Ishikawa (cell line): ENCODE measurements around the gene MTARC1.

Experiments
- CEBPB ChIP-seq: IDR thresholded peaks from 2 replicates; pipeline ENCODE4 v1.6.1; 2012
- CREB1 ChIP-seq: IDR thresholded peaks from 2 replicates; pipeline ENCODE4 v1.6.1; 2012; ENCODE audit warnings: low read depth
- EGR1 ChIP-seq: IDR thresholded peaks from 2 replicates; pipeline ENCODE4 v1.6.1; 2012
- EP300 ChIP-seq: IDR thresholded peaks from 2 replicates; pipeline ENCODE4 v1.6.1; 2012; ENCODE audit warnings: borderline replicate concordance
- FOXM1 ChIP-seq: IDR thresholded peaks from 2 replicates; pipeline ENCODE4 v1.6.1; 2012; ENCODE audit warnings: low read depth, borderline replicate concordance
- MAX ChIP-seq: IDR thresholded peaks from 2 replicates; pipeline ENCODE4 v1.6.1; 2012
- NFIC ChIP-seq: IDR thresholded peaks from 2 replicates; pipeline ENCODE4 v1.6.1; 2012
- RAD21 ChIP-seq: IDR thresholded peaks from 2 replicates; pipeline ENCODE4 v1.6.1; 2012; ENCODE audit warnings: low read depth
- REST ChIP-seq: IDR thresholded peaks from 2 replicates; pipeline ENCODE4 v1.6.1; 2012; ENCODE audit warnings: low read depth, mild to moderate bottlenecking
- TAF1 ChIP-seq: IDR thresholded peaks from 2 replicates; pipeline ENCODE4 v1.6.1; 2012; ENCODE audit warnings: low read depth, mild to moderate bottlenecking
- TCF12 ChIP-seq: IDR thresholded peaks from 2 replicates; pipeline ENCODE4 v1.6.1; 2012; ENCODE audit warnings: low read depth
- TEAD4 ChIP-seq: IDR thresholded peaks from 2 replicates; pipeline ENCODE4 v1.6.1; 2012
- YY1 ChIP-seq: IDR thresholded peaks from 2 replicates; pipeline ENCODE4 v1.6.1; 2012; ENCODE audit warnings: low read depth
- ZBTB7A ChIP-seq: IDR thresholded peaks from 2 replicates; pipeline ENCODE4 v1.6.1; 2012; ENCODE audit warnings: low read depth
- TF ChIP-seq, protein P1 (sequence below): IDR thresholded peaks from 2 replicates; pipeline ENCODE4 v1.6.1; 2012

The MTARC1 gene

GRCh38 chr1:220791956-220792355, 5.2 kb downstream of the MTARC1 start:
- TF ChIP-seq RAD21: no peak
- TF ChIP-seq ZBTB7A: no peak
- no peak for TF ChIP-seq CEBPB
- TF ChIP-seq NFIC: no peak
- TF ChIP-seq TAF1: no peak
- no peak for TF ChIP-seq EGR1
- no peak for TF ChIP-seq MAX
- no peak for TF ChIP-seq REST
- TF ChIP-seq EP300: no peak
- no peak for TF ChIP-seq YY1
- no peak for TF ChIP-seq TCF12
- no peak for TF ChIP-seq CREB1

DNA sequence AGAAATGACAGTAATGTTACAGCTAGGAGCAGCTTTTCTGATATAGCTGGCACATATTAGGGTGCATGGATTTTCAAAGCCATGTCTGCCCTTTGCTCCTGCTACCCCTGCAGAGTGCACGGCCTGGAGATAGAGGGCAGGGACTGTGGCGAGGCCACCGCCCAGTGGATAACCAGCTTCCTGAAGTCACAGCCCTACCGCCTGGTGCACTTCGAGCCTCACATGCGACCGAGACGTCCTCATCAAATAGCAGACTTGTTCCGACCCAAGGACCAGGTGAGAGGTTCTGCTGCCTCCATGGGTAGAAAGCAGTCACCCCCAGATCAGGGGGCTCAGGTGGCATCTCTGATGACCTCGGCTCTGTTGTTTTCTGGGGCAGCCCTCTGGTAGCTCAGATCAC, 9.8 kb downstream of the MTARC1 start:
- TF ChIP-seq RAD21 (no peak), FOXM1 (no peak), TEAD4 (no peak), REST (no peak), EP300 (no peak), MAX (no peak), CEBPB (no peak), ZBTB7A (no peak), TAF1 (no peak), CREB1 (no peak), NFIC (no peak)
- TF ChIP-seq, protein P1, sequence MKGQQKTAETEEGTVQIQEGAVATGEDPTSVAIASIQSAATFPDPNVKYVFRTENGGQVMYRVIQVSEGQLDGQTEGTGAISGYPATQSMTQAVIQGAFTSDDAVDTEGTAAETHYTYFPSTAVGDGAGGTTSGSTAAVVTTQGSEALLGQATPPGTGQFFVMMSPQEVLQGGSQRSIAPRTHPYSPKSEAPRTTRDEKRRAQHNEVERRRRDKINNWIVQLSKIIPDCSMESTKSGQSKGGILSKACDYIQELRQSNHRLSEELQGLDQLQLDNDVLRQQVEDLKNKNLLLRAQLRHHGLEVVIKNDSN: no peak

DNA sequence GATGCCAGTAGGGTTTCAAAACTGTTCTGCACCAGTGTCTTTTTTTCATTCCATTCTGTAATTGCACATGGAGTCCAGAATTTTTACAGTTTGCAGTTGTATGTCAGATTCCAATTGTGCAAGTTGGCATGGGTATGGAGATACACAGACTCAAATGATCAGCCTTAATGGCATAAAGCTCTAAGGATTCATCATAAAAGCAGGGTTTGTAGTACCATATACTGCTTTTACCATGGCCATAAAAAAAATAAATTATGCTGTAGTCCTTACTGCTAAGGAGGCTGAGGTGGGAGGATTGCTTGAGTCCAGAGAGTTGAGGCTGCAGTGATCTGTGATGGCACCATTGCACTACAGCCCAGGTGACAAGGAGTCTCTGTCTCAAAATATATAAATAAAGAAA, 10.3 kb downstream of the MTARC1 start:
- TF ChIP-seq YY1: no peak
- TF ChIP-seq, protein P1: no peak
- no peak for TF ChIP-seq TCF12
- no peak for TF ChIP-seq EGR1
- TF ChIP-seq NFIC: no peak
- TF ChIP-seq ZBTB7A: no peak
- TF ChIP-seq FOXM1: no peak
- TF ChIP-seq EP300: no peak
- TF ChIP-seq CEBPB: no peak
- TF ChIP-seq TAF1: no peak
- no peak for TF ChIP-seq REST
- TF ChIP-seq CREB1: no peak
- no peak for TF ChIP-seq RAD21
- no peak for TF ChIP-seq TEAD4
- TF ChIP-seq MAX: no peak

GRCh38 chr1:220797553-220797952, 10.8 kb downstream of the MTARC1 start:
- TF ChIP-seq YY1: no peak
- no peak for TF ChIP-seq EP300
- no peak for TF ChIP-seq CEBPB
- no peak for TF ChIP-seq FOXM1
- no peak for TF ChIP-seq TEAD4
- TF ChIP-seq EGR1: no peak
- no peak for TF ChIP-seq MAX
- no peak for TF ChIP-seq RAD21
- TF ChIP-seq TCF12: no peak
- TF ChIP-seq ZBTB7A: no peak
- no peak for TF ChIP-seq REST
- no peak for TF ChIP-seq CREB1
- TF ChIP-seq, protein P1: no peak
- TF ChIP-seq TAF1: no peak
- TF ChIP-seq NFIC: no peak
